Measurements from ENCODE around the gene ADAMTSL1. TPM values are rescaled to one million over a fixed set of nuclear protein-coding genes. Genes with fewer than 3 reads are reported as not detected.

Gene ADAMTSL1
- total RNA-seq, 4 donors from 2014 or later, result 13.3 to 39.7 (median 27.2) TPM

DNA sequence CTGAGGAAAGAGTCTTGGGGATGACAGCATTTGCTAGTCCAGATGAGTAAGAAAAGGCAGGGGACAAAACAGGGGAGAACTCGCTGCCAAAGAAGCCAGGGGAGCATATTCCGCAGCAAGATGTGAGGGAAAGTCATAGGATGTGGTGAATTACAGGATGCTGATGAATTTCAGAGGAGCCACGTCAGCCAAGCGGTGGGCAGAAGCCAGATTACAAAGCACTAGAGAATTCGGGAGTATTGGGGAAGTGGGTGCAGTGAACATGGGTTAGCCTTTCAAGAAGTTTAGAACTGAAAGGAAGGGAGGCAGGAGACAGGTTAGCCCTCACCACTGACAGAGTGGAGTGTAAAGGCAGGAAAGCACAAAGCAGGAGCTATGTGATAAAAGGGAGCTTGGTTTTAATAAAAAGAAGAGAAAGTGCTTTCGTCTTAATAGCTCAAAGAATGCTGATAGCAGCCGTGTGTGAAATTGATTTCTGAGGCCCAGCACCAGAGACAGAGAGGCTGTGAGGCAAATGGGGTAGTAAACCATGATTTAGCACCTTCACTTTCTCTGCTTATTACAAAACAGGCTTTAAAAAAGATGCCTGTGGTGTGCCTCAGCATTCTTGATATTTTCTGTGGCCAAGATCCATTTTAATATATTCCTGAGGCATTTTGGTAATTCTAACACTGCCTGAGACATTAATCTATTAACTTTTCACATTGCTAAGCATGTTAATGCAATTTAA, 16.9 kb downstream of the ADAMTSL1 start:
- no peaks in the 10 kb centered on the region for H3K9me3 ChIP-seq
- H3K36me3 ChIP-seq, result no peaks in the 10 kb centered on the region
- no peaks in the 10 kb centered on the region for H3K27me3 ChIP-seq
- 52 to 53% methylated on average over 7 of the region's 7 CpGs for WGBS, 2 donors (ENCODE audit: low coverage in 1 of 2)
- H3K4me3 ChIP-seq, result no peak overlapping the region
- intact Hi-C loops (cut with DNase I; ENCODE audit: low total_unique reads), result no loop called here
- no peak for DNase-seq
- peaks cover 0 to 4% (median 0%) of the 10 kb centered on the region in 4 donors for H3K4me1 ChIP-seq
- in situ Hi-C loops (cut with MboI; ENCODE audit: low pct_ligation_motif_present in 1 of 4, low pct_unique_long_range_greater_than_20kb in 1 of 4, low sequenced_read_pairs in 3 of 4), result no loop called here
- peak overlapping the region; percentile 19 to 66 (median 44) for H3K27ac ChIP-seq
- TF ChIP-seq POLR2A (IDR thresholded peaks at IDR 0.05) (no peak), POLR2AphosphoS5 (IDR thresholded peaks at IDR 0.05) (no peak)
- TF ChIP-seq, protein P1, sequence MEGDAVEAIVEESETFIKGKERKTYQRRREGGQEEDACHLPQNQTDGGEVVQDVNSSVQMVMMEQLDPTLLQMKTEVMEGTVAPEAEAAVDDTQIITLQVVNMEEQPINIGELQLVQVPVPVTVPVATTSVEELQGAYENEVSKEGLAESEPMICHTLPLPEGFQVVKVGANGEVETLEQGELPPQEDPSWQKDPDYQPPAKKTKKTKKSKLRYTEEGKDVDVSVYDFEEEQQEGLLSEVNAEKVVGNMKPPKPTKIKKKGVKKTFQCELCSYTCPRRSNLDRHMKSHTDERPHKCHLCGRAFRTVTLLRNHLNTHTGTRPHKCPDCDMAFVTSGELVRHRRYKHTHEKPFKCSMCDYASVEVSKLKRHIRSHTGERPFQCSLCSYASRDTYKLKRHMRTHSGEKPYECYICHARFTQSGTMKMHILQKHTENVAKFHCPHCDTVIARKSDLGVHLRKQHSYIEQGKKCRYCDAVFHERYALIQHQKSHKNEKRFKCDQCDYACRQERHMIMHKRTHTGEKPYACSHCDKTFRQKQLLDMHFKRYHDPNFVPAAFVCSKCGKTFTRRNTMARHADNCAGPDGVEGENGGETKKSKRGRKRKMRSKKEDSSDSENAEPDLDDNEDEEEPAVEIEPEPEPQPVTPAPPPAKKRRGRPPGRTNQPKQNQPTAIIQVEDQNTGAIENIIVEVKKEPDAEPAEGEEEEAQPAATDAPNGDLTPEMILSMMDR (IDR thresholded peaks at IDR 0.05), result no peak

- TF ChIP-seq EP300 (IDR thresholded peaks at IDR 0.05; ENCODE audit: low read depth) (no peak), POLR2A (IDR thresholded peaks at IDR 0.05) (no peak), POLR2AphosphoS5 (IDR thresholded peaks at IDR 0.05) (no peak)
- TF ChIP-seq, protein P1 (IDR thresholded peaks at IDR 0.05), result no peak
- H3K4me3 ChIP-seq, result no peak overlapping the region
- intact Hi-C loops (cut with DNase I; ENCODE audit: low total_unique reads) (no loop called here), in situ Hi-C loops (cut with MboI; ENCODE audit: low pct_ligation_motif_present in 1 of 4, low pct_unique_long_range_greater_than_20kb in 1 of 4, low sequenced_read_pairs in 3 of 4) (no loop called here)
- H3K27me3 ChIP-seq, result no peaks in the 10 kb centered on the region
- H3K4me1 ChIP-seq, result peaks cover 0 to 4% (median 0%) of the 10 kb centered on the region in 4 donors
- H3K9me3 ChIP-seq, result no peaks in the 10 kb centered on the region
- H3K36me3 ChIP-seq, result no peaks in the 10 kb centered on the region
- no peak overlapping the region for H3K27ac ChIP-seq
- no peak for DNase-seq
Observed at GRCh38 chr9:18492612-18493011, 18.7 kb downstream of the ADAMTSL1 start.

- no peak overlapping the region for H3K4me3 ChIP-seq
- no peaks in the 10 kb centered on the region for H3K36me3 ChIP-seq
- no peak overlapping the region for H3K27ac ChIP-seq
- WGBS, 2 donors (ENCODE audit: low coverage in 1 of 2), result 91% methylated on average over 3 of the region's 3 CpGs
- no peaks in the 10 kb centered on the region for H3K9me3 ChIP-seq
- DNase-seq, result no peak
- in situ Hi-C loops (cut with MboI; ENCODE audit: low pct_ligation_motif_present in 1 of 4, low pct_unique_long_range_greater_than_20kb in 1 of 4, low sequenced_read_pairs in 3 of 4), result no loop called here
- intact Hi-C loops (cut with DNase I; ENCODE audit: low total_unique reads), result no loop called here
- peaks cover 0 to 4% (median 0%) of the 10 kb centered on the region in 4 donors for H3K4me1 ChIP-seq
- no peak for TF ChIP-seq EP300 (IDR thresholded peaks at IDR 0.05; ENCODE audit: low read depth)
- no peak for TF ChIP-seq POLR2AphosphoS5 (IDR thresholded peaks at IDR 0.05)
- no peak for TF ChIP-seq POLR2A (IDR thresholded peaks at IDR 0.05)
- TF ChIP-seq, protein P1 (IDR thresholded peaks at IDR 0.05), result no peak
- H3K27me3 ChIP-seq, result no peaks in the 10 kb centered on the region
Observed at GRCh38 chr9:18493451-18493993, 19.6 kb downstream of the ADAMTSL1 start.

GRCh38 chr9:18495065-18495464, 21.1 kb downstream of the ADAMTSL1 start:
- H3K27ac ChIP-seq, result no peak overlapping the region
- no peaks in the 10 kb centered on the region for H3K9me3 ChIP-seq
- in situ Hi-C loops (cut with MboI; ENCODE audit: low pct_ligation_motif_present in 1 of 4, low pct_unique_long_range_greater_than_20kb in 1 of 4, low sequenced_read_pairs in 3 of 4) (no loop called here), intact Hi-C loops (cut with DNase I; ENCODE audit: low total_unique reads) (no loop called here)
- DNase-seq, result no peak
- WGBS, 2 donors (ENCODE audit: low coverage in 1 of 2), result 95 to 100% methylated on average over 3 of the region's 3 CpGs
- no peaks in the 10 kb centered on the region for H3K36me3 ChIP-seq
- H3K4me3 ChIP-seq, result no peak overlapping the region
- H3K4me1 ChIP-seq, result peaks cover 0 to 9% (median 2%) of the 10 kb centered on the region in 4 donors
- no peaks in the 10 kb centered on the region for H3K27me3 ChIP-seq
- no peak for TF ChIP-seq POLR2AphosphoS5 (IDR thresholded peaks at IDR 0.05)
- no peak for TF ChIP-seq EP300 (IDR thresholded peaks at IDR 0.05; ENCODE audit: low read depth)
- TF ChIP-seq, protein P1 (IDR thresholded peaks at IDR 0.05), result no peak
- no peak for TF ChIP-seq POLR2A (IDR thresholded peaks at IDR 0.05)

Measured in transverse colon (tissue), 4 donors.